NCI-H1048 (cell line): ENCODE results near the gene SAMSN1.
"Not testable (repeated sequence)": the region's sequence is repeated elsewhere in the genome, so short reads cannot be mapped to it uniquely, and the experiment has no call there.

Source experiments
- DNase-seq: peaks from one replicate; lab custom pipeline; 2025; lab: John Stamatoyannopoulos, UW

SAMSN1 gene

GRCh38 chr21:14528815-14529214 is 17.3 kb downstream of the SAMSN1 start:
- no peak for DNase-seq

DNA sequence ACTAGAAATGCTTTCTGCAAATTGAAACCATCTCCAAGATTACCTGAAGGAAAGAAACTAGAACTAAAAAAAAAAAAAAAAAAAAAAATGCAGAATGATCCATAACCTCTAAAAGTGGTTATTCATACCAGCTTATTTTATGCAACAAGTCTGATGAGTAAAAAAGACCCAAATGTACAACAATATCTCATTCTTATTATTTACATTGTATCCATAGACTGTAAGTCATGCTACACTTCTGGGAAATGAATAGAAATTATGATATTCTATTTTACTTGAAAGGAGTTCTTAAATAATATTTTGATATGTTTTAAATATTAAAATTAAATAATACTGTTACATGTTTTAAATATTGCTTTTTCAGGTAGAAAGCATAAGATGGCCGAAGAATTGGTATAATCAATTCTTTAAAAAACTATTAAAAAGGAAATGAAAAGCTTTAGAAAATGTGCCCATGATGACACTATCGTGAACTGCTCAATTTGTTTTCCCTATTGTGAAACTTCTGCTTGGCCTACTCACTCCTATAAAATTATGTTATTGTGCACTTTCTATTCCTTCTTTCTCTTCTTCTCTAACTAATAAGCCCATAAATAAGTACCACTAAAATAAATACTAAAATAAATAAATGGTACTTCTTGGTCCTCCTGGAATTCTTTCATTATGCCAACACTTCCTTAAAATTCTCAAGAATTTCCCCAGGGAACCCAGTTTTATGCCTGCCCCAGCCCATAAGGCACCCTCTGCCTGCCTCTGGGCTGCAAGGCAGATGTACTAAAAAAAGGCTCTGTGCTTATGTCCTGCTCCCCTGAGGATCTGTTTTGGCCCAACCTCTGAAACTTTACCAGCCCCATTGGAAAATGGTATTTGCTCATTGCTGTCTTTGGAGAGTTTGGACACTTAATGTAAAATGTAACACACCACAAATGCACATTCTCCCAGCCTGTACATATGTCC is 18.1 kb downstream of the SAMSN1 start:
- DNase-seq = no peak

- DNase-seq = no peak
These were observed 19.0 kb downstream of the SAMSN1 start for GRCh38 chr21:14526836-14527695.

GRCh38 chr21:14526199-14526598 is 19.9 kb downstream of the SAMSN1 start:
- DNase-seq = no peak

- no peak for DNase-seq
These were observed 22.9 kb downstream of the SAMSN1 start for GRCh38 chr21:14523234-14523633.

- DNase-seq = no peak
These were observed 23.4 kb downstream of the SAMSN1 start for GRCh38 chr21:14522736-14523135.

GRCh38 chr21:14520535-14520934 is 25.6 kb downstream of the SAMSN1 start:
- no peak for DNase-seq

GRCh38 chr21:14519000-14519399 is 27.1 kb downstream of the SAMSN1 start:
- DNase-seq = no peak

GRCh38 chr21:14513804-14514203 is 32.3 kb downstream of the SAMSN1 start:
- no peak for DNase-seq

DNA sequence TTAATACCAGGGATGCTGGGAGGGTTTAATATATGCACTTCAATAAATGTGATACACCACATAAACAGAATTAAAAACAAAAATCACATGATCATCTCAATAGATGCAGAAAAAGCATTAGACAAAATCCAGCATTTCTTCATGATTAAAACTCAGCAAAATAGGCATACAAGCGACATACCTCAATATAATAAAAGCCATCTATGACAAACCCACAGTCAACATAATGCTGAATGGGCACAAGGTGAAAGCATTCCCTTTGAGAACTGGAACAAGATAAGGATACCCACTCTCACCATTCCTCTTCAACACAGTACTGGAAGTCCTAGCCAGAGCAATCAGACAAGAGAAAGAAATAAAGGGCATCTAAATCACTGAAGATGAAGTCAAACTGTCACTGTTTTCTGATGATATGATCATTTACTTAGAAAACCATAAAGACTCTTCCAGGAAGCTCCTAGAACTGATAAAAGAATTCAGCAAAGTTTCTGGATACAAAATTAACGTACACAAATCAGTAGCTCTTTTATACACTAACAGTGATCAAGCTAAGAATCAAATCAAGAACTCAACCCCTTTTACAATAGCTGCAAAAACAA is 39.2 kb downstream of the SAMSN1 start:
- not testable (repeated sequence) for DNase-seq

- no peak for DNase-seq
These were observed 45.2 kb downstream of the SAMSN1 start for GRCh38 chr21:14500873-14501272.

DNA sequence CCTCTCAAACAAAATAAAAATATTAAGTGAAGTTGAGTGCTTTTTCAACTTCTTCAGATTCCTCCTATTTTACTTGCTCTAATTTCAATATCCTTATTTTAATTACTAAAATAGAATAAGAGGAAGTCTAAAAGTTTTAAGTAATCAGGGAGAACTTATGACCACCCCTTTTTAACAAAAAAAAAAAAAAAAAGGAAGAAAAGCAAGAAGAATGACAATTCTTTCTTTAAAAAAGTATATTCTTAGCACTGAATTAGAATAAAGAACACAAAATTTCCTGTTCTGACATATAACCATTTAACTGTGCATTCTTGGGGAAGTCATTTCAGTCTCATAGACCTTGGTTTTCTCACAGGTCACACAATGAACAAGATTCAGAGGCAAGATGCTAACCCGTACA is 46.8 kb downstream of the SAMSN1 start:
- DNase-seq = no peak

GRCh38 chr21:14497825-14498224 is 48.3 kb downstream of the SAMSN1 start:
- DNase-seq = no peak

DNA sequence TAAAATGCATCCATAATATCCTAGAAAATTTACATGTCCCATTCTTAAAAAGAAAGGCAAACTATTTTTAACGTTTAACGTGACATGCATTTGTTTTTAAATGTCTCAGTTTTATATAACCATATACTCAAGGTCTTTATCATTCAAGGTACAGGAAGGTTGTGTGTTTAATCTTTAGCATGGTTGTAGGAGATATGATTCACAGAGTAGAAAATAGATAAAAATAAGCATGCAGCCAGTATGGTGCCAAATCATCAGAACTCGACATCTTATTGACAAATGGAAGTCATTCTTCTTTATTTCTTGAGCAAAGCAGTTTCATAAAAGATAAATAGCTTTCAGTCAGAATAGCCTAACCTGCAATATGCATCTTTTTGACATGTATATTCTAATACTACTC is 51.0 kb downstream of the SAMSN1 start:
- DNase-seq = no peak

GRCh38 chr21:14494181-14494580 is 51.9 kb downstream of the SAMSN1 start:
- DNase-seq = not testable (repeated sequence)

DNA sequence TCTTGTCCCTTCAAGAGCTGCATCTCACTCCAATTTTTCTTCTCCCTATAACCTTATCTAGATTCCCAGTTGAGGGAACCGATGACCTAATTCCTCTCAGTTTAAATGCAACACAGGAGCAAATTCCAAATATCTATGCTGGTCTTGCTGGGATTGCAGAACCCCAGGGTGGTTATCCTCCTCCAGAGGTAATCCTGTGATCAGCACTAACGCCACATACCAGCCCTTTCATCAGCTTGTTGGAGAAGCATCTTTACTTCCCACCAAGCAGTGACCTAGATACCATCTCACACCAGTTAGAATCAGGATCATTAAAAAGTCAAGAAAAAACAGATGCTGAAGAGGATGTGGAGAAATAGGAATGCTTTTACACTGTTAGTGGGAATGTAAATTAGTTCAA is 52.4 kb downstream of the SAMSN1 start:
- DNase-seq = no peak

GRCh38 chr21:14492931-14493330 is 53.2 kb downstream of the SAMSN1 start:
- no peak for DNase-seq

GRCh38 chr21:14491269-14491681 is 54.8 kb downstream of the SAMSN1 start:
- DNase-seq = no peak

- DNase-seq = no peak
These were observed 57.4 kb downstream of the SAMSN1 start for GRCh38 chr21:14488672-14489204.

GRCh38 chr21:14487490-14488432 is 58.4 kb downstream of the SAMSN1 start:
- DNase-seq = no peak

GRCh38 chr21:14486869-14487268 is 59.2 kb downstream of the SAMSN1 start:
- no peak for DNase-seq
